GM19467 (cell line): ENCODE measurements around the gene GID4.

Experiments used
- ATAC-seq: cut with Tn5 transposase; IDR thresholded peaks from one replicate; pipeline ENCODE4 v1.9.1; 2021; ENCODE audit warnings: mild to moderate bottlenecking, moderate library complexity; ENCODE audit not compliant: unreplicated experiment

The GID4 gene

DNA sequence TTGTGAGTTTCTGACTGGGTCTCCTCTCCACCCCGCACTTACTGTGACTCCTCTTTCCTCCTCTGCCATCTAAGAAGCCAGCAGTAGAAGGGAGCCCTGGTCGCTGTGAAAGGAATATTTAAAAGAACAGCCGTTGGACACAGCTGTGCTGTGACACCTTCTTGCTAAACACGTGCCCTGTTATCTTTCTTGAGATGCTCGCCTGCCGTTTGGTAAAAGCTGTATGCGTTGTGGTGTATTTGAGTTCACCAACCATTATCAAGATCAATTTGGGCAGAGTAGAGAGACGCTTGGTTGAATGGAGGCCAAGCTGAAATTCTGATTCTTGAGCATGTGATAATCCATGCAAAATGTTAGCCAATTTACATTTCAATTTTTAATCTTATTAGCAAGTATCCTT is 3.8 kb downstream of the GID4 start:
- ATAC-seq = no peak

DNA sequence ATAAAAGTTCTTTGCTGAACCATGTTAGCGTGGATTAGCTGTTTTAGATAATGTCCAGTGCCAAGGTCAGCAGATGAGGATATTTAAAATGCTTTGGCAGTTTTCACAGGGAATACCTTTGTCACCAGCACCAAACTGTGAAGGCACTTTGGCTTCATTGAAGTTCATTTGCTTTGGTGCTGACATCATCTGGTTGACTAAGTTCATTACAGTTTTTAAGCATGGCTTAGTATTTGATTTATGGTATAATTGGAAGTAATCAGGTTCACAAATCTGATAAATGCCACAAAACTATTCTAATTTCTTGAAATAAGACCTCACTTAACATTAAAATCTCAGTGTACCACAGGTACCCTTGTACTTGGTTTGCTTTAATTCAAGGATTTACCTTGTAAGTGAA is 4.3 kb downstream of the GID4 start:
- ATAC-seq = no peak

DNA sequence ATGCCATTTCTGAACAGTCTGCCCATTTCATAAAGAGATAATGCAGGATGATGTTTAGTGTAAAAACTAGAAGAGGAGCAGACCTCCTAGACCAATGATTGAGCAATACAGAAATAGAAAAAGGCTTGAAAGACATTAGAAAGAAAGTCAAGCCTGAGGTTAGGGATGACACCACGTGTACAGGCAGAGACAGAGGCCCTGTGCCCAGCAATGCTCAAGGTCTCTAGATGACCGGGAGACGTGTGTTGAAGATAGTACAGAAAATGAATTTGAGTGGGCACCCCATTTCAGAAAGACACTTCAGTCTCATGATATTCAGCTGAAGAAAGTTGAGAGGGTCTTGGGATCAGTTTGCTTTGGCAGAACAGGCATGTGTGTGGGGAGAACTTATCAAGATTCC is 5.4 kb downstream of the GID4 start:
- no peak for ATAC-seq

DNA sequence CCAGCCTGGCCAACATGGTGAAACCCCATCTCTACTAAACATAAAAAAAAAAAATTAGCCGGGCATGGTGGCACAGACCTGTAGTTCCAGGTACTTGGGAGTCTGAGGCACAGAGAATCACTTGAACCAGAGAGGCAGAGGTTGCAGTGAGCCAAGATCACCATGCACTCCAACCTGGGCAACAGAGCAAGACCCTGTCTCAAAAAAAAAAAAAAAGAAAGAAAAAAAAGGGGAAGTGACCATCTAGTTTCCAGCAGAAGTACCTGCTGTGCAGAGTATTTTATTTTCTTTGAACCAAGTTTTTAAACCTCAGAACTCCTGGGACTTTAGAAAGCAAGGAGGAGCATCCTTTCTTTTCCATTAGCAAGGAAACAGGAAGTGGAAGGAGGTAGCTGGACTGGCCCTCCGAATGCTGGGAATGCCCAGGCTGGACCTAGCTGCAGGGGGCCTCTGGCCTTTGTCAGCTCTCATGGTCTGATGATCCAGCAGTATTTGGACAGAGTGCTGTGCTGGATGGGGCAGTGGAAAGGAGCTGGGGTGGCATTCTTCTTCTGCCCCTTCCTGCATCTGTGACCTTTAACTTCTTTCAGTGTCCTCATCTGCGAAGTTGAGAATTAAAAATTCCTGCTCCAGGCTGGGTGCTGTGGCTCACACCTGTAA is 6.6 kb downstream of the GID4 start:
- ATAC-seq = no peak

DNA sequence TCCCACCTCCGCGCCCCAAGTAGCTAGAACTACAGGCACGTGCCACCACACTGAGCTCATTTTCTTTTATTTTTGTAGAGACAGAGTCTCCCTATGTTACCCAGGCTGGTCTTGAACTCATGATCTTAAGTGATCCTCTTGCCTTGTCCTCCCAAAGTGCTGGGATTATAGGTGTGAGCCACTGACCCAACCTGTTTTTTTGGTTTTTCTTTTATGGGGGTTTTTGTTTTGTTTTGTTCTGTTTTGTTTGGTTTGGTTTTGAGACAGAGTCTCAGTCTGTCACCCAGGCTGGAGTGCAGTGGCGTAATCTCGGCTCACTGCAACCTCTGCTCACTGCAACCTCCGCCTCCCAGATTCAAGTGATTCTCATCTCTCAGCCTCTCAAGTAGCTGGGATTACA is 16.4 kb downstream of the GID4 start:
- no peak for ATAC-seq

DNA sequence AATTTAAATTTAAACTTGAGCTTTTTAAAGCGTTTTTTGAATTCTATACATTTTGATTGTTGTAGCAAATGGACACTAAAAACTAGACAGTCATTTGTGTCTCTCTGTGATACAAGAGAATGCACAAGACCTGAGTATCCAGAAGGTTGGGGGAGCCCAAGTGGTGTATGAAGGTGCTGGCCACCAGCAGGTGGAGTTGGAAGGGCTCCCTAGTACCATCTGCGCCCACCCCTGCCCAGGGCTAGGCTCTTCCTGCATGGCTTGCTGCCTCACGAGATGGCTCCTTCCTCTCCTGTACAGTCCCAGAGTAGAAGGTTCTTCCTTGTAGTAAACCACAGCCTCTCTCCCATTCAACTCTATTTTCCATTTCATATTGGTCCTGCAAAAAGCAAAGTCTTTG is 17.0 kb downstream of the GID4 start:
- no peak for ATAC-seq

DNA sequence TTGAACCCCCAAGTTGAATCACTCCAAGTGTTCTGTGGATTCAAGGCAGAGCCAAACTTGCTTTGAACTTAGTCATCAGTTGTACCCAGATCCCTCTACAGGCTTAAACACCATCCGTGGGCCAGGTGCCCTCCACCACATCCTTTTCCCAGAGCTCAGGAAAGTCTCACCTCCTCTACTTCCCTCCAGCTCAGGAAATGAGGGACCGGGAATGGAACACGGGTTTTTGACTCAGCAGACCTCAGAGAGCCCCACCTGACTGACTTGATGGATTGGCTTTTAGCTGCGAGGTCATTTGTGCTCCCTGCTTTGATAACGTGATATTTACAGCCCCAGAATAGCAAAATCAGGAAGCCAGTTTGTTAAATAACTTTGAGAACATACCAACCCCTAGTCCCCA is 20.1 kb downstream of the GID4 start:
- ATAC-seq = no peak

DNA sequence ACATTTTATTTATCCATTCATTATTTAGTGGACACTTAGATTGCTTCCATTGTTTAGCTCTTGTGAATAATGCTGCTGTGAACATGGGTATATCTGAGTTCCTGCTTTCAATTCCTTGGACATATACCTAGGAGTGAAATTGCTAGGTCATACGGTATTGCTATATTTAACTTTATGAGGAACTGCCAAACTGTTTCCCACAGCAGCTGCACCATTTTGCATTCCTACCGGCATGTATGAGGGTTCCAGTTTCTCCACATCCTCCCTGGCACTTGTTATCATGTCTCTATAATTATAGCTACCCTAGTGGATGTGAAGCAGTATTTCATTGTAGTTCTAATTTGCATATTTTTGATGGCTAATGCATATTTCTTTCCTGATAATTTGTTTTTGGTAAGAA is 24.8 kb downstream of the GID4 start:
- ATAC-seq = no peak

DNA sequence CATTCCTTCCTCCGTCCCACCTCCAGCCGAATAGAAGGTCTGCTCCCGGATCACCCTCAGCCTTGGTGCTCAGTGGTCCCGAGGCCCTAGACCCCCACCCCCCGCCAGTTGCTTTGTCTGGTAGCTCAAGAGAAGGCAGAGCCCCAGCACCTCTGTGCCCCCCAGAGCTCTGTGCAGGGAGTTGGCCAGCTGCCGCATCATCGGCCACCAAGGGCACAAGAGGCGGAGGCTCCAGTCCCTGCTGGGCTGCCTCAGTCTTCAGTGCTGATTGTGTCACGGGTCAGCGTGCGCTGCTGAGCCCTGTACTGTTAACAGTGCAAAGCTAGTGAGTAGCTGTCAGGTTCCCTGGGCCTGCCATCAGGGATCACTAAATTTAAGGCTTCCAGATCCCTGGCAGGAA is 26.3 kb downstream of the GID4 start:
- ATAC-seq = no peak

DNA sequence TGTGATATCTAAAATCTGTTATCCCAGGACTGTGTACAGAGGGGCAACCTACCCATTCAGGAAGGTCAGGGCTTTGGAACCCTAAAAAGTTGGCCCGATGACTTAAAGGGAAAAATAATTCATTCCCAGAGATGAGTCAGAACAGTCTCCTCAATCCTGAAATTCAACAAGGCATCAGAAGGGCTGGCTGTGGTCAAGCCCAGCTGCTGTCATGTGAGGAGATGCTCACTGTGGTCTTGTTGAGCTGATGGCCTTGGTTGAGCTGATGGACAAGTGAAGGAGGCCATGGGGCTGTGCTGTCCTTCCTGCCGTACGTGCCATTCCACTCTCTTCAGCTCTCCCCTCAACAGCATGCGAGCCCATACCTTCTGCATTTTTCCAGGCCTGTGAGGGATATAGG is 27.7 kb downstream of the GID4 start:
- ATAC-seq = no peak

DNA sequence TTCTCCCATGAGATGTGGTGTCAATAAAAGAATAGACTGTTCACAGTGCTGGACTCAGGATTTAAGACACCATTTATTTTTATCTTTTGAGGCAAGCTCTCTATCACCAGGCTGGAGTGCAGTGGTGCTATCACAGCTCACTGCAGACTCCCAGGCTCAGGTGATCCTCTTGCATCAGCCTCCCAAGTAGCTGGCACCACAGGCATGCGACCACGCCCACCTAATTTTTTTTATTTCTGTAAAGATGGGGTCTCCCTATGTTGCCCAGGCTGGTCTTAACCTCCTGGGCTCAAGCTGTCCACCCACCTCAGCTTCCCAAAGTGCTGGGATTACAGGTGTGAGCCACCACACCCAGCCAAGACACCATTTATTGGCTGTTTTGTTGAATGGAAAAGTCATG is 29.9 kb downstream of the GID4 start:
- no peak for ATAC-seq

DNA sequence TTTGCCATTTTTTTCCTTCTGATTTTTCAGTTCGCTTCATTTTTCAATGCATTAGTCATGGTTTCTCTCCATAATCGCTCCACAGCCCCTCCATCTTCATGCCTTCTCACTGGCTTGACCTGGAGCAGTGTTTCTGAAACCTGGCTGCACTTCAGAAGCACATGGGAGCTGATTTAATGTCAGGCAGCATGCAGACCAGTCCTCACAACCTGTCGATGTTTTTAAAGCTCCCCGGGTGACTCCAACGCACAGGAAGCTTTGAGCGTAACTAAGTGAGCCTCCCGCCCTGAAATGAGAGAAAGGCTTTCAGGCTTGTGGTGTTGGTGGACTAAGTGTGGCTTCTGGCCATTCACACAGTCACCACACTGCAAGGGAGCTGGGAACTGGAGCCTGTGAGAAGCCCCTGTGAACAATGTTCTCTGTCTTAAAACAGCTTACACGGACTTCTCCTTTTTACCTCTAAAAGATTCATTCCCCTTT is 31.7 kb downstream of the GID4 start:
- ATAC-seq = no peak

DNA sequence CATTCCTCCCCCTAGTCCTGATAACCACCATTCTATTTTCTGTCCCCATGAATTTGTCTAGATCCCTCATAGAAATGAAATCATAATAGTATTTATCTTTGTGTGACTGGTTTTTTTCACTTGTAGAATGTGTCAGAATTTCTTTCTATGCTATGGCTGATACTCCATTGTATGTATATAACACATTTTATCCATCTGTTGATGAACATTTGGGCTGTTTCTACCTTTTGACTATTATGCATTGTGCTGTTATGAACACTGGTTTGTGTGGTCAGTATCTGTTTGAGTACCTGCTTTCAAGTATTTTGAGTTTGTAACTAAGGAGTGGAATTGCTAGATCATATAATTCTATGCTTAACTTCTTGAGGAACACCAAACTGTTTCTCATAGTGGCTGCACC is 32.5 kb downstream of the GID4 start:
- no peak for ATAC-seq

DNA sequence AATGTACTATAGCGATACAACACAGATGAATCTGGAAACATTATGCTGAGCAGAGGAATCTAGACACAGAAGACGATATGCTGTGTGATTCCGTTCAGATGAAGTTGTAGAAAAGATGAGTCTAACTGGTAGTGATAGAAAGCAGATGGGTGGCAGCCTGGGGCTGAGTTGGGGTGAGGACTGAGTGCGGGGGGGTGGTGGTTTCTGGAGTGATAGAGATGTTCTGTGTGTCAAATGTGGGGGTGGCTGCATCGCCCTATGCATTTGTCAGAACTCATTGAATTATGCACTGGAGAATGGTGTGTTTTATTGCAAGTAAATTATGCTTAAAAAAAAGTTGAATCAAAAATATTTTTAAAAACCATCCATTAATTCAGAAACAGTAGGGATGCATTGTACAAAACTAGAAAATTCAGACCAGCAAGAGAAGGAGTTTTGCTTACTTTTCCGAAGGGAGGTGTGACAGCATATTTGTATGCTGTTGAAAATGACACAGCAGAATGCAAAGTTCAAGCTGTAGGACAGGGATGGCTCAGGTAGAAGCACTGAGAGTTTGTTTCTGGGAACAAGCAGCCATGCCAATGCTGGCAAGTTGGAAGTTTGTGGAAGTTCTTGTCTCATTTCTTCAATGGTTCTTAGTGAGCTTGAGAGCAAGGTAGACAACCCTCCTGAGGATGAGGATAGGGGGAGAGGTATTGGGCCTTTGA is 35.5 kb downstream of the GID4 start:
- no peak for ATAC-seq

DNA sequence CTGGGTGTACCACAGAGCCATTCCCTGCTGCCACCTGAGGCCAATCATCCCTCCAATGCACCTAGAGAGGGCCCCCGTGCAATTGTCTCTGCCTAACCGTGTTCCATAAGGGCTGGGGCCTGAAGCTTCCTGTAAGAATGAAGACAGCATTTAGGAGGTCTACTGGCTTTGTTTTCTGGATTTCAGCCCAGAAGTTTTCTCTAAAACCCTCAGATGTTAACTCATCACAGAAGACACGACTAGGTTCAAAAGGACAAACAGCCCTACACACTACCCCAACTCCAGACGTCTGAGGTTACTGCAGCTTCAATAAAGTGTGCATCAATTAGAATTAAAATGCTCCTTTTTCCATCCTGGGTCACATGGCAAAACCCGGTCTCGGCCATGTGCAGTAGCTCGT is 37.7 kb downstream of the GID4 start:
- no peak for ATAC-seq

DNA sequence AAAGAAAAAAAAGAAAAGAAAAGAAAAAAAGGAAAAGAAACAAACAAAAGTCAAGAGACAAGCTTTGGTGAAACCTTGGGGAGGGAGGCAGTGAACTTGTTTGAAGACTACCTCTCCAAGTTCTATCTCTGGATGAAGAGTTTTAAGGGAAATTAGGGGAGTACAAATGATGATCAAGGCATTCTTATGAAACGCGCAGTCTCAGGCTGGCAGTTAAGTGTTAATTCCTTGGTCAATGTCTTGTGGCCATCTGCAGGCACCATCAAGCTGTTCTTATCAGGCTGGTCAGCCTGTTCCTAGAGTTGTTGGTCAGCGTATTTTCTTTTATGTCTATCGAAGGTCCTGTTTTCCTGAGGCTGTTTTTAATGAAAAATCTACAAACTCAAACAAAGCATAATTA is 40.3 kb downstream of the GID4 start:
- no peak for ATAC-seq

DNA sequence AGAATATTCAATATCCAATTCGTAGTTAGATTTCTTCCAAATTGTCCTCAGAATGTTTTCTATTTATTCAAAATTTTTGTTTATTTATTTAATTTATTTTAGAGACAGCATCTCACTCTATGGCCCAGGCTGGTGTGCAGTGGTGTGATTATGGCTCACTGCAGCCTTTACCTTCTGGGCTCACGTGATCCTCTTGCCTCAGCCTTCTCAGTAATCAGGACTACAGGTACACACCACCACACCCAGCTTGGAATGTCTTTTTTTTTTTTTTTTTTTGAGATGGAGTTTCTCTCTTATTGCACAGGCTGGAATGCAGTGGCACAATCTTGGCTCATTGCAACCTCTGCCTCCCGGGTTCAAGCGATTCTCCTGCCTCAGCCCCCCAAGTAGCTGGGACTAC is 45.0 kb downstream of the GID4 start:
- no peak for ATAC-seq

DNA sequence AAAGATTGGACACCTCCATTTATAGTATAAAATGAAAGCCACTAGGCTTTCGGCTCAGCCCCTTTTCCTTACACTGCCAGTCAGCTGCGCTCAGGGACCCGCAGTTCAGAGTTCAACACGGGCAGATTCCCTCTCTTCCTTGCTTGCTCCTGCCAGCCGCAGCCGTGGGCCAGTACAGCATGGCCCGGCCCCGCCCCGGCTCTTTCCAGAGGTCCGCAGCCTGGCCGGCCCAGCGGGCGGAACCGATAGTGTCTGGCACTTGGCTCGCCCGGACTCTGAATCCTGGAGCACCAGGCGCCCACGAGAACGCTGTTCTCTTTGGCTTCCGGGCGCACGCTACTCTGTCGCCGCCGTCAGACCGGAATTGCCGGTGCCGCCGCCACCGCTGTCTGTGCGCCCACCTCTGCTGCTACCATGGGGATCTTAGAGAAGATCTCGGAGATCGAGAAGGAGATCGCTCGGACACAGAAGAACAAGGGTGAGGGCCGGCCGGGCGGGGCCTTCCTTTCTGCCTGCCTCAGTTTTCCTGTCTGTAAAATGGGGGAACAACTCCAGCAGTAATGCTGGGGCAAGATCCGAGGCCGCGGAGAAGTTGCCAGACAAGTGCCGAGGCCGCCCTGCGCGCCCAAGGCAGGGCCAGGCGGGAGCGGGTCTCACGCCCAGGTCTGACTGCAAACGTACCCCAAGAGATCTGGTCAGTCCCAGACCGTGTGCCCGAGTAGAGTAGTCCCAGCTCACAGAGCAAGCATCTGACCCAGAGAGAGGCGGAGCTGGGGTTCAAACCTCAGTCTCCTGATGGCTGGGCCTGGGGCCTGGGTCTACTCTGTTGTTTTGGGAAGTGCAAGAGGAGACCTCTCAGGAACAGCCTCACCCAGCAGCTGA is 48.6 kb downstream of the GID4 start, which contains the start of gene DRG2:
Gene DRG2 (plus strand): TSS at position 339 of the 882 bp plus-strand sequence. CDS start 76 bp downstream, at position 415.
- peak; percentile 79 for ATAC-seq

DNA sequence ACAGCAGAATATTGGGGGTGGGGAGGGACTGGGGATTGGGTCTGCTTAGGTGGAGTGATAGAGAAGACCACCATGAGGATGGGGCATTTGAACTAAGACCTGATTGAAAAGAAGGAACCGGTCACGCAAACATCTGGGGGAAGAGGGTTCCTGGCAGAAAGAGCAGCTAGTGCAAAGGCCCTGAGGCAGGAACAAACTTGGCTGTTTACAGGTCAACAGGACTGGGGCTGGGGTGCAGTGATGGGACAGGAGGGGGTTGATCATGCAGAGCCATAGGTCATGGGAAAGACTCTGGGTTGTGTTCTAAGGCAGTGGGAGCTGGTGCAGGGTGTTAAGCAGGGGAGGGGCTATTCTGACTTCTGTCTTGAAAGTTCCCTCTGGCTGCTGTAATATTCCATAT is 50.4 kb downstream of the GID4 start:
- ATAC-seq = no peak

DNA sequence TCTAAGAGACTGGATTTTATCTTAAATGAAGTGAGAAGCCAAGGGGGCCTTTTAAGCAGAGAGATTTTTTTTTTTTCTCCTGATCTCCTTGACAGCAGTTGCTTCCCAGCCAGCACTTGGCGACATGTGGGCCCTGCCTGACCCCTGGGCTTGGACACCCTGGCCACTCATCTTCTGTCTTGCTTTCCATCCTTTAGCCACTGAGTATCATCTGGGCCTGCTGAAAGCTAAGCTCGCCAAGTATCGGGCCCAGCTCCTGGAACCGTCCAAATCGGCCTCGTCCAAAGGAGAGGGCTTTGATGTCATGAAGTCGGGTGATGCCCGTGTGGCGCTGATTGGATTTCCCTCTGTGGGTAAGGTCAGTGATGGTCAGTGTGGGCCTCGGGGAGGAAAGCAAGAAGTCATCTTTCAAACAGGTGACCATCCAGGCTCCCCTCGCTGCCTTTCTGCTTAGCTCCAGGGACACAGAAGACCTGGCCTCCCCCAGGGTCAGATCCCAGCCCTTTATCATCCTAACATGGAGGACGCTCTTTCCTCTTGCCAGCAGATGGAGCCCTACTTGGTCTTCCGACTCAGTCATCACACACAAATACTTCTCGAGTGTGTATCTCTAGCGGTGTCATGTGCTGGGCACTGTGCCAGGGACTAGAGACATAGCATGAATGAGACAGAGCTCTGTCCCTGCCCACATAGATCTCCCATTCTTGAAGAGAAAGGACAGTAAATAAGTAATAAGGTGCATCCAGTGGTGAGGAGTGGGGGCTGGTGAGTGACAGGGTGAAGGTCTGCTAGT is 54.6 kb downstream of the GID4 start:
- no peak for ATAC-seq

DNA sequence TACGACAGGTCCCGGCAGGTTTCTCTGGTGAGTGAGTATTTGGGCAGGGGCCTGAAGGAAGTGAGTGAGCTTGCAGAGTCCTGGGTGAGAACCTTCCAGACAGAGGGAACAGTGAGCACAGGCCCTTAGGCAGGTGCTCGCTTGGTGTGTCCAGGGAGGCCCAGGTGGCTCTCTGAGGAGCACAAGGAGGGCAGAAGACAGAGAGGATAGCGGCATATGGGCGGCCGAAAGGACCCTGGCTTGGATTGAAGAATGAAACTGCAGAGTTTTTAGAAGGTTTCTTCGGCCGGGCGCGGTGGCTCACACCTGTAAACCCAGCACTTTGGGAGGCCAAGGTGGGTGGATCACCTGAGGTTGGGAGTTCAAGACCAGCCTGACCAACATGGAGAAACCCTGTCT is 55.2 kb downstream of the GID4 start:
- ATAC-seq = no peak
